ENCODE measurements around the gene SEZ6.

SEZ6 gene

GRCh38 chr17:28911411-28912045 lies 94.3 kb downstream of the SEZ6 start:
- no peak for DNase-seq (ENCODE audit: low read depth, low spot score)
- H3K27ac ChIP-seq, result no peak overlapping the region

GRCh38 chr17:28910534-28910933 lies 95.3 kb downstream of the SEZ6 start:
- no peak for DNase-seq (ENCODE audit: low read depth, low spot score)
- no peak overlapping the region for H3K27ac ChIP-seq

- no peak for DNase-seq (ENCODE audit: low read depth, low spot score)
- no peak overlapping the region for H3K27ac ChIP-seq
Observed at GRCh38 chr17:28908640-28909167, 97.1 kb downstream of the SEZ6 start.

DNA sequence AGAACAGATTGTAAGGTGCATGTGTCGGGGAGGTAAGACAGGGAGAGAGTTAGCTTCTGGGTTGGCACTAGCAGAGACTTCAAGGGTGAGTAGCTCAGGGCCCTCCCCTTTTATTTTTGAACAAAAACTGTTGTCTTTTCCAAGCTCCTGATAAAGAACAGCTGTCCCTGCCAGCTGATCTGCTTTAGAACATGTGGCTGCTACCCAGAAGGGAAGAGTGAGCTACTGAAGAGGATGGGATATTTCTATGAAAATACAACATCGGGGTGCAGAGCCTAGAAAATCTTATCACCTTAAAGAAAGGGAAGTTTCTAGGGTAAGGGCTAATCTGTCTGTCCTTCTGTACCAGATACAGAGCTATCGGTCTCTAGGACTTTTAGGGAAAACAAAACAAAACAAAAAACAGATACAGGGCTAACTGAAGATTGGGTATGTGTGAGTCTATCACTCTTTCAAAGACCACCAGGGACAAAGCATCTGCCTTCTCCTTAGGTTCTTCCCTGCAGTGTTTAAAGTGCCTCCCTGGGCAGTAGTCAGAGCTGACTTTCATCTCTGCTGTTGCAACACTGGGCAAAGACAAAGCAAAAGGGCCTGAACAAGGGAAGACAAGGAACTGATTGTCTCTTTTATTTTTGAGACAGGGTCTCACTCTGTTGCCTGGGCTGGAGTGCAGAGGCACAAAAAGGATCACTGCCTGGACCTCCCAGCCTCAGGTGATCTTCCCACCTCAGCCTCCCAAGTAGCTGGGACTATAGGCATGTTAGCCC lies 97.9 kb downstream of the SEZ6 start:
- no peak for DNase-seq (ENCODE audit: low read depth, low spot score)
- H3K27ac ChIP-seq, result no peak overlapping the region

DNA sequence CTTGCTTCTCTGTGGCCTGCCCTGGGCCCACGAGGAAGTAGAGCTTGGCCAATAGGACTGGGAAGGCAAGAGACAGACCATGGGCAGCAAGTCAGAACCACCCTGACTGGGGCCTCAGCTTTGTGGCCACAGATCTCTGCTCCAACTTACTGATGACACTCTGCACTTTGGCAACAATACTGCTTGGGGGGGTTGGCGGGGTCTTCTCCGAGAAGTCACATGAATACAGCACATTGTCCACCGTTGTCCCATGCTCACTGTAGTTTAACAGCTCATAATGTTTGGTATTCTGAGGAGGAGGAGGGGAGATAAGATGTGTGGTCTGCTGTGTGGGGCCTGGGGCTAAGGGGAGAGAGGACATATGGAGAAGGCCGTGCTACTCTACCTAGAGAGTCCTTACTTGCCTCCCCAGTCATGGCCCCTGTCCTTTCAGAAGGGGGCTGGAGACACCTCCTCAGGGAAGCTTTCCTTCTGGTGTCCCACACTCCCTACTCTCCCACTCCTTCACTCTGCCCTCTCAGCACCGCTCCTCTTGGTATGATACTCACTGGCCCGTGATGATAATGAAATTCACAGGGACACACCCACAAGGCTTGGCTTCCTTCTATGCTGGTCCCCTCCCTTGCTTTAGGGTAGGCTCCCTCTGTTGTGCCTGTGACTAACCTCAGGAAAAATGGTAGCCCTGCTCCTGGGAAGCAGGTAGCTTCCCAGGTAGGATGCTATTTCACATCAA lies 99.0 kb downstream of the SEZ6 start:
- no peak overlapping the region for H3K27ac ChIP-seq
- DNase-seq (ENCODE audit: low read depth, low spot score), result no peak

GRCh38 chr17:28906276-28906675 lies 99.6 kb downstream of the SEZ6 start:
- no peak overlapping the region for H3K27ac ChIP-seq
- DNase-seq (ENCODE audit: low read depth, low spot score), result no peak
